Measurements from ENCODE around the gene AKR1C2.

DNA sequence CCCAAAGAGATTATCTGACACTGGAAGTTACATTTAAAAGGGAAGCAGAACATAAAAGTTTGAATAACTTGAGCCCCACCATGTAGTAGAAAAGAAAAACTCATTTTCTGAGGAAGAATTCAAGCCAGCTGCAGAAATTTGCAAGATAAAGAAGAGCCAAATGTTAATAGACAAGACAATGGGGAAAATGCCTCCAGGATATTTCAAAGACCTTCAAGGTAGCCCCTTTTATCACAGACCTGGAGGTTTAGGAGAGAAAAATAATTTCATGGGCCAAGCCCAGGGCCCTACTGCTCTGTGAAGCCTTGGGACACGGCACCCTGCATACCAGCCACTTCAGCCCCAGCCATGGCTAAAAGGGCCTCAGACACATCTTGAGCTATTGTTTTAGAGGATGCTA is 58.8 kb downstream of the AKR1C2 start:
- TF ChIP-seq POLR2A (IDR thresholded peaks at IDR 0.05) (no peak), CTCF (IDR thresholded peaks at IDR 0.05) (no peak)
